ENCODE results near the gene MFAP3L.

DNA sequence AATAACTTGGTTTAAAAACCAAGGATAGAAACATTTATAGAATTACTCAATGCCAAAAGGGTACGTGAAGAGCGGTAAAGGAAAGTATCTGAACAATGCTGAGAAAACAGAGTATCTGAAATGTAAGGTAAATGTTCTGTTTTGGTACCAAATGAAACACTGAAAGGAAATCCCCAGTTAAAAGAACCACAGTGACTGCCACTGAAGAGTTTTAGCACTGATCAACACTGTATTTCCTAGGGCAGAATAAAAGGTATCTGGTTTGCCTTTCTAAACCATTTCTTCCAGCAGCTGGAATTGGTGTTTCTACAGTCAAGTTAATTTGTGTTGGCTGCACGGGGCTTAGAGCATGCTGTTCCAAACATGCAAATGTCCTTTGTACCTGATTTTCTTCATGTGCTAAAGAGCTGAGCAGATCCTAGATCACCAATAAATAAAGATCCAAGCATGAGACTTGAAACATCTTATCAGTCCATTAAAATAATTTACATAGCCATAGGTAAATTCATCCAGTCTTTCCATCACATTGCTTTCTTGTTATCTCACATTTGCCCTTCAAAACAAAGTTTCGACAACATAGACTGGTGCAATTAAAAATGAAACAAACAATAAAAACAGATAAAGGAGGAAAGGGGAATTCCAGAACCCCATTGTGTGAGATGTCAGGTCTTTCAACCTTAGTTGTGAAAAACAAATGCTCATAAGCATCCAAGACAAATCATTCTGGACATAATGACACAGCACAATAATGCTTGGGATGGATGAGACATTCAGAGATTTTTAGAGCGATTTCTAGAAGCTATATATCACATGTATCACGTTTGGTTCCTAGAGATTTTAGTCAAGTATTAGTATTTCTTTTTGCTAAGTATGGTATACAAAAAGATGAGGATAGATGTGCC lies 38.6 kb downstream of the MFAP3L start:
- TF ChIP-seq POLR2A (IDR thresholded peaks at IDR 0.05; ENCODE audit: low read depth), result no peak
- TF ChIP-seq, protein P1, sequence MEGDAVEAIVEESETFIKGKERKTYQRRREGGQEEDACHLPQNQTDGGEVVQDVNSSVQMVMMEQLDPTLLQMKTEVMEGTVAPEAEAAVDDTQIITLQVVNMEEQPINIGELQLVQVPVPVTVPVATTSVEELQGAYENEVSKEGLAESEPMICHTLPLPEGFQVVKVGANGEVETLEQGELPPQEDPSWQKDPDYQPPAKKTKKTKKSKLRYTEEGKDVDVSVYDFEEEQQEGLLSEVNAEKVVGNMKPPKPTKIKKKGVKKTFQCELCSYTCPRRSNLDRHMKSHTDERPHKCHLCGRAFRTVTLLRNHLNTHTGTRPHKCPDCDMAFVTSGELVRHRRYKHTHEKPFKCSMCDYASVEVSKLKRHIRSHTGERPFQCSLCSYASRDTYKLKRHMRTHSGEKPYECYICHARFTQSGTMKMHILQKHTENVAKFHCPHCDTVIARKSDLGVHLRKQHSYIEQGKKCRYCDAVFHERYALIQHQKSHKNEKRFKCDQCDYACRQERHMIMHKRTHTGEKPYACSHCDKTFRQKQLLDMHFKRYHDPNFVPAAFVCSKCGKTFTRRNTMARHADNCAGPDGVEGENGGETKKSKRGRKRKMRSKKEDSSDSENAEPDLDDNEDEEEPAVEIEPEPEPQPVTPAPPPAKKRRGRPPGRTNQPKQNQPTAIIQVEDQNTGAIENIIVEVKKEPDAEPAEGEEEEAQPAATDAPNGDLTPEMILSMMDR (IDR thresholded peaks at IDR 0.05), result no peak
